HUDEP-2 (cell line): ENCODE results near the gene CMTM5.
A peak's percentile ranks its signal among the peaks of the same experiment; 100 is the strongest.

ENCODE experiments used
- DNase-seq, 76 experiments: peaks; one replicate each; lab custom pipeline; 2025; ENCODE audit not compliant: unreplicated experiment in 76 of 76; lab: John Stamatoyannopoulos, UW

CMTM5 gene, protein sequence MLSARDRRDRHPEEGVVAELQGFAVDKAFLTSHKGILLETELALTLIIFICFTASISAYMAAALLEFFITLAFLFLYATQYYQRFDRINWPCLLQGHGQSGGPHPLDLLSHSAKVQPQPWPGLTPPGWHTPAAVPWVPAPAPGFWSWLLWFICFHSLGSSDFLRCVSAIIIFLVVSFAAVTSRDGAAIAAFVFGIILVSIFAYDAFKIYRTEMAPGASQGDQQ

GRCh38 chr14:23376482-23377197, at the start of gene CMTM5:
Gene CMTM5 (plus strand): TSS chr14:23377046. CDS start chr14:23377252, 206 bp downstream.
- no peak for DNase-seq

- peak in 55 of 76 experiments; percentile 5 to 64 (median 29) for DNase-seq
Measured at GRCh38 chr14:23327947-23328744, 48.7 kb upstream of the CMTM5 start.

DNA sequence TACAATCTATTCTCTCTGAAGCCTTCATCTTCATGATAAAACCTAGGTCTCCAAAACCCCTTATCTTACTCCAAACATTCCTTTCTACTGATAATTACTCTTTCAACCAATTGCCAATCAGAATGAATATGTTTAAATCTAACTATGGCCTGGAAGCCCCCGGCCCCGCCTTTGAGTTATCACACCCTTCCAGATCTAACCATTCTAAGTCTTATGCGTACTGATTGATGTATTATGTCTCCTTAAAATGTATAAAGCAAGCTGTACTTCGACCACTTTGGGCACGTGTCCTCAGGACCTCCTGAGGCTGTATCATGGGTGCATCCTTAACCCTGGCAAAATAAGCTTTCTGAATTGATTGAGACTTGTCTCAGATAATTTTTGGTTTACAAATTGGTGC, 41.2 kb upstream of the CMTM5 start:
- DNase-seq: no peak

GRCh38 chr14:23339506-23340268, 37.2 kb upstream of the CMTM5 start:
- no peak for DNase-seq

DNA sequence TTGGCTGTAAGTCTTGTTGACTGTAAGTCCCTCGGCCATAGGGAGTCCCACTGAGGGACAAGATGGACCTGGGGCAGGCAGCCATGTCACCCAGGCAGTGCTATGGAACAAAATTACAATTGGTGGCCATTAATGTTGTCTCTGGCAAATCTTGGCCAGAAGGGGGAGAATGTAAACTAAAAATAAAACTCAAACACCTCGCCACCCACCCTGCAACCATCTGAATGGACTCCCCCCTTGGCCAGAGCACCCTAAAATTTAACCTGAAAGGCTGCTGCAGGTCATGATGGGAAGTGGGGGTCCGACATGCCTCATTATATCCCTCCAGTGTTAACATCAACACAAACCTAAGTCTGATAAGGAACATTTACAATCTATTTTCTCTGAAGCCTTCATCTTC, 32.4 kb upstream of the CMTM5 start:
- DNase-seq: peak in 1 of 76 experiments; percentile 4

- no peak for DNase-seq
Measured at GRCh38 chr14:23345987-23346692, 30.7 kb upstream of the CMTM5 start.

GRCh38 chr14:23346693-23347405, 30.0 kb upstream of the CMTM5 start:
- no peak for DNase-seq

DNA sequence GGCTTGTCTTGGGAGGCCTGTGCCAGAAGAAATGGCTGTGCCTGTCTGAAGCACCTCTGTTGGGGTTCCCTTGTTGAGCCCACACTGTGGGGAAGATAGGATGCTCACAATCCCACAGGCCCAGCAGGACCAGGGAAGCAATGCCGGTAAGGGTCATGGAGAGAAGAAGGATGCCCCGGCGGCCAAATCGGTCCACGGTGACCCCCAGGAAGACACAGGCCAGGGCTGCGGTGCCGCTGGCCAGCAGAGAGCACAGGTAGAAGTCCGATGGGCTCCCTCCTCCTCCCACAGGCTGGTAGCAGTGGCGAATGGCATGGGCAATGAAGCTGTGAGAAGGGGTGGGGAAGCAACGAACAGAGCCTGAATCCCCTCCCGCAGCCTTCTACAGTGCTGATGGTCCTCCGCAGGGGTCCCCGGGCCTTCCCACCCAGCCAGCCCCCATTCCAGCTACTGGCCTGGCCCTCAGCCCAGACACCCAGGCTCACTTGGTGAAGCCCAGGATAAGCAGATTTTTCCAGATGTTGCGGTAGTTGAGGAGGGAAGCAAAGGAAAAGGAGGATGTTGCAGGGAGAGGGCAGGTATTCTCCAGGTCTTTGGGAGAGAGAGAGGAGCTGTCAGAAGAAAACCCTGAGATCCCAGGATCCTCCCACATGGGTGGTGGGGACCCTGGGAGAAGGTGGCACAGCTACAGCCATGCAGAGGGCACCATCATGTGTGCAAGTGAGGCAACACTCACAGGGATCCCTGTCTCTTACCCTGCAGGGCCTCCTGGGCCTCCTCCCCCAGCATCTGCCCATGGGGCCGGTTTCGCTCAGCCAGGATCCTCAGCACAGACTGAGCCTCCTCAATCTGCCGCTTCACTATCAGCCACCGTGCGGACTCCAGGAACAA, 29.2 kb upstream of the CMTM5 start:
- no peak for DNase-seq

DNA sequence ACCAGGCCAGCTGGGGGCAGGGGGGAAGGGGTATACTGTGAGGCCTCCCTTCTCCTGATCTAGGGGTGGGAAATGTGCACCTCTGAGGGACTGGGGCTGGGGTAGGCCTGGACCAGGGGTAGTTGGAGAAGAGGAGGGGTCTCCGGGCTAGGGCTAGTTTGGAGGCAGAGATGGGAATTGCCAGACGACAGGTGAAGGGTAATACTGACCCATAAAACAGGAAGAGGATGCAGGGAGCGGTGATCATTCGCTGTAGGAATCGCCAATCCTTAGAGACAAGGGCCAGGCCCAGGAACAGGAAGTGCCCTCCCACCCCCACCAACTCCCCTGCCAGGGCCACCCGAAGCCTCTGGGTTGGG, 28.6 kb upstream of the CMTM5 start:
- DNase-seq: no peak

DNA sequence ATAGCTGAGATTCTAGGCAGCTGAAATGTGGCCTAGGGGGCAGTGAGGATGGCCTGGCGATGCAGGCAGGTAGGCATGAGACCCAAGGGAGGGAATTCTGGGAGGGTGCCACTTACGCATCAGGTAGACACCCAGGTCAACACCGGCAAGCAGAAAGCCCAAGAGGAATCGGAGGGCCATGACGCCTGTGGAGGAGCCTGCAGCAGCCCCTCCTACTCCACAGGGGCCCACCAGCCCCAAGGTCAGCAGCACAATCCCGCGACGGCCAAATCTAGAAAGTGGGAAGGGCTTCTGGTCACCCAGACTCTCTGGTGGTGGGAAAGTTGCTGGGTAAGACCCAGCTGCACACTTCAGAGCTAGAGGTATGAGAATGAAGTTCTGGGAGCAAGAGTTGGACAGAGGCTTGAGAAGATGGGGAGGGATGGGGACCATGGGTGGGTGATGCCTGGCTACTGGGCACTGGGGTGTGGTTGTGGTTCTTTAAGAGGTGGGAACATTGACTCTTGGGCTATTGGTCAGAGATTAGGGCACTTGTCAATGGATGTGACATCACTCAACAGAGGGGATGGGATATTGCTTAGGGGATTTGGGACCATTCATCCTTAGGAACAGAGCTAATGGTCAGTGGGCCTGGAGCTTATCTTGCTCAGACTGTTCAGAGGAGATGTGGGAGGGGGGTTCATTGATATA, 27.5 kb upstream of the CMTM5 start:
- no peak for DNase-seq

DNA sequence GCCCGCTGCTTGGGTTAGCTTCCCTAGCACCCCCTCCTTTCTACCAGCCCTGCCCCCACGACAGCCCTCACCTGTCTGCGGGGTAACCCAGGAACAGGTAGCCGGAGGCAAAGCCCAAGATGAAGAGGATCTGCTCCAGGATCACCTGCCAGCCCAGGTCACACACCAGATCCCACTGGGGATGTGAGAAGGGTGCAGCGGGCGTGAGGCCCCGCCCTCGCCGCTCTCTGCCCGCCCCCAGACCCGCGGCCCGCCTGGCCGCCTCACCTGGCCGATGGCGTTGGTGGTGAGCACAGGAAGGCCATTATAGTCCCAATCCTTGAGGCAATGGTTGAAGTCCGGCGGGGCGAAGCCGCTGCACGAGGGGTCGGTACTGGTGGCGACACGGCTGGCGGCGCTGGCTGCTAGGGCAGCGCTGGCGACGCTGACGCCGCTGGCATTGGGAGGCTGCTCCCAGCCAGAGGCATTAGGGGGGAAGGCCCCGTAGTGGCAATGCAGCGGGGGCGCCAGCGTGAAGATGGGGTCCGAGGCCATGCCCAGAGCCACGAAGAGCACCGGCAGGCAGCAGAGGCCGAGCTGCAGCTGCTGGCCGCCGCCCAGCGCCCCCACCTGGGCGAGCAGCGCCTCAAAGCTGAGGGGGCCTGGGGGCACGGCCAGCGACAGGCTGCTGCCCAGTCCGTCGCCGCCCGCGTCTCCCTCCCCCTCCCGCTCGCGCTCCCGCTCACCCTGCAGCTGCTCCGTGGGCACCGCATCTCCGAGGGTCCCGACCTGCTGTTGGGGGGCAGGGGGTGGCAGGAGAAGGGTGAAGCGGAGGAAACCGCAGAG, 25.0 kb upstream of the CMTM5 start:
- DNase-seq: no peak

DNA sequence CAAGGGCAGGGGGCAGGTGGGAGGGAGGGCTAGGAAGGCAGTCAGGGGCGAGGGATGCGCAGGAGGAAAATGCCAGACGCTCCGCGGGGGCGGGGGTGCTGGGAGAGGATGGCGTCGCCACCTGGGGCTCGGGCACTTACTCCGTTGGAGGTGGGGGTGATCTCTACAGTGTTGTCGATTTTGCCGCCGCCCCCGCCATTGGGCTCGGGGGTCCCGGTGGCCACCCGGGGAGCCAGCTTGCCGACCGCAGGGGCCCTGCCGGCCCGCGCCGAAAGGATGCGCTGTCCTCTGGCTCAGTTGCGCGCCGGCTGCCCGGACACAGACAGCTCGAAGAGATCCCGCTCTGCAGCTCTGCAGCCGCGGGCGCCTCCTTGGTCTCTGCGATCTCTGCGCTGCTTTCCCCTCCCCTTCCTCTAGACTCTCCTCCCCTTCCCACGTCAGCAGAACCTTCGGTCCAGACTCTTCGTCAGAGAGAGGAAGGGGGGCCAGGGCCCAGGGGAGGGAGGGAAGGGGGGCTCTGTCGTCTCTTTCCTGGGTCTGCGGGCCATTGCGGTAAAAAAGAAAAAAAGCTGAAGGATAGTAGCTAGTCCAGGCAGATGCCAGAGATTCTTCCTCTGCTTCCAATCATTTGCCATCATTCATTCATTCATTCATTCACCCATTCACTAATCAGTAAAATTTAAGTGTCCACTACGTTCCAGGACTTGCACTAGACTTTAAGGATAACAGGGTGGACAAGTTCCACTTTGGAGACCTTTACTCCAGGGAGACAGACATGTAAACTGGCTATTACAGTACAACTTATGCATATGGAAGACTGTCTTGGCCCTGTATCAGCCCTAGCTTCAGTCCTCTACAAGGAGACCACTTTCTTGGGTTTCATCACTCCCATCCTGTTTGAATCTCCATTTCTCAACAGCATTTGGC, 24.1 kb upstream of the CMTM5 start, which contains the start of gene SLC22A17:
Gene SLC22A17, minus strand, starts transcription at position 382 of the 927 bp plus-strand sequence.
- DNase-seq: peak in 1 of 76 experiments; percentile 2

DNA sequence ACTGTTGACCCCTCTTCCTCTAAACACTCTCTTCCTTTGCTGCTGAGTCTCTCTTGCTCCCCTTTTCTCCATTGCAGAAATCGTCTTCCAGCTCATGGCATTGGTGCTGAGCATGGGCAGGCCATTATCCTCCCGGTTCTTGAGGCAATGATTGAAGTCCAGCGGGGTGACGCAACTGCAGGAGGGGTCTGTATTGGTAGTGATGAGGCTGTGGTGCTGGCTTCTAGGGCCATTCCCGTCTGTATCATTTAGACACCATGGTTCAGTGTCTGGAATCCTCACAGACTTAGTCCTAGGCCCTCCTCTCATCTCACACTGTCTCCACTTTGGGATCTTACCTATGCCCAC, 23.4 kb upstream of the CMTM5 start:
- no peak for DNase-seq

DNA sequence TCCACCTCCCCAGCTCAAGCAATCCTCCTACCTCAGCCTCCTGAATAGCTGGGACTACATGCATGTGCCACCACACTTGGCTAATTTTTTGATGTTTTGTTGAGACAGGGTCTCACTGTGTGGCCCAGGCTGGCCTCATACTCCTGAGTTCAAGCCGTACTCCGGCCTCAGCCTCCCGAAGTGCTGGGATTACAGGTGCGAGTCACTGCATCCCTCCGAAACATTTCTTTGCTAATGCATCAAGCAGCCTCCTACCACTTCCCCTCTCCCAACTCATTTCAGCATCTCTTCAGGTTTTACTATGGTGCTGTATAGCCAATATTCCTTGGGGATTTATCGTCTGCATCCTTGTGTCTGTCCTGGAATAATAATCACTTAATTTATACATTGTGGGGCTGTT, 21.9 kb upstream of the CMTM5 start:
- no peak for DNase-seq

DNA sequence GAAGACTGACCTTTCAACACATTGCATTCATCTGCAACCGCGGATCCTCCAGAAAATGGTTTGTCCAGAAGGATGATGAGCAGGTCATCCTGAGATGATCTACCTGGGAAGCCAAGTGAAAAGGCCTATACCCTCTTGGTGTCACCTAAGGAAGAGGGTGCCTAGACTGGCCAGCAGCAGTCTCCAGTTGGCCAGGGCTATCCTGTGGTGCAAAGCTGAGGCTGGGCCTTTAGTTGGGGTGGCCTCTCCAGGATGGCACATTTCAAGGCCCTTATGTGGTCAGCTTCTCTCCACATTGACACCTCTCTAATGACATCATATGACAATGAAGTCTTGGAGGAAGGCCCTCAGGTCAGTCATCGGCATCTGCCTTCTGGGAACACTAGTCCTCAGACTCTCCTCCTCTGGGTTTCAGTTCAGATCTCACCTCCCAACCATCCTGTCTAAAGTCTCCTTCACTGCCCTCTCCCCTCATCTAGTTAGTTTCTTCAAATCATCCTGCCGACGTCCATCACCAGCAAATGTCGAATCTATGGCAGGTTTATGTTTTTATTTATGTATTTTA, 20.9 kb upstream of the CMTM5 start:
- no peak for DNase-seq

- no peak for DNase-seq
Measured at GRCh38 chr14:23356662-23357061, 20.2 kb upstream of the CMTM5 start.
